GM23338 (cell line): ENCODE results near the gene MTFR1L.

Experiments used
- POLR2AphosphoS5 ChIP-seq: IDR thresholded peaks from 2 replicates; pipeline ENCODE4 v1.6.1; 2016; ENCODE audit warnings: antibody characterized with exemption, low read depth
- ZNF331 ChIP-seq: fragments of 250-450 bp; sonication (Bioruptor Pico); IDR thresholded peaks from 2 replicates; pipeline ENCODE4 v1.5.0; 2020; ENCODE audit warnings: low read depth, mild to moderate bottlenecking, moderate library complexity

DNA sequence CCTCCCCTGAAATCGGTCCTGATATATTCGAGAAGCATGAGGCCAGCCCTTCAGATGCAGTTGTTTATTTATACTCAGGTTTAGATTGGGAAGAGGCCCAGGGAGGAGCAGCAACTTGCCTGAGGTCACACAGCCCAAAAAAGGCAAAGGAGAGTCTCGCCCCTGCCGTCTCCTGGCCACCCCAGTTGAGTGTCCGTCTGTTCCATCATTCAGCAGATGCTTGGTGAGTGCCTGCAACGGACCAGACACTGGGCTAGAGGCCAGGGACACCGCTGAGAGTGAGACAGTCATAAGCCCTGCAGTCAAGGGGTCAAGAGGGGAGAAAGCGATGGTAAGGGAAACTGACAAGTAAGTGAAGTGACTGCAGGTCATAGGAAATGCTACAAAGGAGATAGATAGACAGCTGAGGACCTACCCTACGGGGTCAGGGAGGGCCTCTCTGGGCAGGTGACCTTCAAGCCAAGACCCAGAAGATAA lies 35.1 kb upstream of the MTFR1L start:
- TF ChIP-seq POLR2AphosphoS5 (no peak), ZNF331 (CRISPR knock-in tag) (no peak)
